H1 (cell line): Measurements from ENCODE around the gene COPZ1. TPM values are rescaled to one million over a fixed set of nuclear protein-coding genes. Genes with fewer than 3 reads are reported as not detected.

Experiments used
- CTCF ChIA-PET: fragments of 300-600 bp; sonication (Branson Sonifier 250); formaldehyde crosslinking; loops from one replicate; lab custom pipeline; 2021; ENCODE audit not compliant: partially characterized antibody; lab: Charles Lee
- POLR2A ChIA-PET: fragments of 300-600 bp; sonication (Branson Sonifier 250); formaldehyde crosslinking; loops from one replicate; lab custom pipeline; 2021; ENCODE audit warnings: inconsistent platforms; ENCODE audit not compliant: partially characterized antibody; lab: Charles Lee
- DNase-seq, 2 experiments: peaks; one replicate each; pipeline versions ENCODE4 v3.0.0 to v3.0.0-alpha.2; 2010 to 2022; ENCODE audit warnings: low spot score in 2 of 2, low read depth in 1 of 2, mixed read lengths in 1 of 2
- FAIRE-seq: peaks from 2 replicates; lab custom pipeline; 2011; peaks lifted over from hg19 to GRCh38; lab: Jason Lieb, UNC
- H2AFZ ChIP-seq: 2 replicates; pipeline ENCODE4 v1.8.1; 2012; ENCODE audit warnings: low read length, inconsistent platforms
- H2AK5ac ChIP-seq: 2 replicates; pipeline ENCODE4 v1.6.1; 2013; ENCODE audit warnings: low read depth, low read length
- H2BK120ac ChIP-seq: replicated peaks from 2 replicates; pipeline ENCODE3; 2013; ENCODE audit warnings: low read depth, low read length, inconsistent platforms
- H2BK12ac ChIP-seq: 2 replicates; pipeline ENCODE4 v1.6.1; 2013; ENCODE audit warnings: low read depth, low read length
- H2BK15ac ChIP-seq: 2 replicates; pipeline ENCODE4 v1.6.1; 2013; ENCODE audit warnings: low read length
- H2BK20ac ChIP-seq: 2 replicates; pipeline ENCODE4 v1.6.1; 2013; ENCODE audit warnings: low read length
- H2BK5ac ChIP-seq: 2 replicates; pipeline ENCODE4 v1.6.1; 2013; ENCODE audit warnings: low read depth, low read length
- H3K14ac ChIP-seq: 2 replicates; pipeline ENCODE4 v1.6.1; 2013; ENCODE audit warnings: inconsistent platforms; ENCODE audit not compliant: insufficient read length
- H3K18ac ChIP-seq: 2 replicates; pipeline ENCODE4 v1.6.1; 2013; ENCODE audit warnings: low read length; ENCODE audit errors: extremely low read depth
- H3K23ac ChIP-seq: 2 replicates; pipeline ENCODE4 v1.6.1; 2013; ENCODE audit warnings: inconsistent platforms; ENCODE audit not compliant: insufficient read length
- H3K23me2 ChIP-seq: 2 replicates; pipeline ENCODE4 v1.6.1; 2013; ENCODE audit warnings: low read depth, low read length
- H3K27ac ChIP-seq: 2 replicates; pipeline ENCODE4 v1.6.1; 2011; ENCODE audit warnings: low read depth, low read length, inconsistent platforms
- H3K27me3 ChIP-seq, 4 experiments: replicated peaks in 1 of 4; 1 replicate in 1 of 4; 2 replicates in 3 of 4; pipeline versions ENCODE4 v1.6.1 to v1.8.1; 2011 to 2013; ENCODE audit warnings: low read length in 3 of 4, mild to moderate bottlenecking in 3 of 4, inconsistent platforms in 2 of 4, mixed read lengths in 2 of 4, moderate library complexity in 1 of 4; ENCODE audit not compliant: control insufficient read depth in 3 of 4, insufficient read depth in 3 of 4; ENCODE audit errors: extremely low read depth in 1 of 4
- H3K36me3 ChIP-seq, 4 experiments: 2 replicates each; pipeline versions ENCODE4 v1.6.1 to v1.8.1; 2011 to 2013; ENCODE audit warnings: mild to moderate bottlenecking in 4 of 4, low read length in 3 of 4, moderate library complexity in 2 of 4, control low read depth in 1 of 4, inconsistent platforms in 1 of 4; ENCODE audit not compliant: insufficient read depth in 4 of 4, control insufficient read depth in 2 of 4
- H3K4ac ChIP-seq: replicated peaks from 2 replicates; pipeline ENCODE3; 2013; ENCODE audit warnings: low read length, low read depth, mixed read lengths, inconsistent platforms; ENCODE audit not compliant: insufficient read length
- H3K4me1 ChIP-seq, 4 experiments: replicated peaks in 1 of 4; 1 replicate in 1 of 4; 2 replicates in 3 of 4; pipeline versions ENCODE4 v1.6.1 to v1.8.1; 2011 to 2013; ENCODE audit warnings: low read length in 3 of 4, inconsistent platforms in 2 of 4, mixed read lengths in 1 of 4; ENCODE audit not compliant: insufficient read depth in 4 of 4, control insufficient read depth in 3 of 4
- H3K4me2 ChIP-seq, 2 experiments: 2 replicates each; pipeline versions ENCODE4 v1.6.1 to v1.8.1; 2011 to 2013; ENCODE audit warnings: low read depth in 2 of 2, low read length in 2 of 2, control low read depth in 1 of 2, inconsistent platforms in 1 of 2, mild to moderate bottlenecking in 1 of 2; ENCODE audit not compliant: insufficient read depth in 1 of 2
- H3K4me3 ChIP-seq, 4 experiments: fragments of 200-600, 300-600 bp in 1 of 4; sonication (generic), shearing (Covaris generic), sonication (Bioruptor Twin) in 1 of 4; 2 replicates each; pipeline versions ENCODE4 v1.5.1 to v1.8.1; 2011 to 2016; ENCODE audit warnings: low read length in 4 of 4, low read depth in 3 of 4, control low read depth in 2 of 4, inconsistent platforms in 2 of 4, mild to moderate bottlenecking in 2 of 4, mixed read lengths in 1 of 4, moderate library complexity in 1 of 4; ENCODE audit not compliant: insufficient read depth in 2 of 4; ENCODE audit errors: extremely low read depth in 1 of 4
- H3K56ac ChIP-seq: replicated peaks from 2 replicates; pipeline ENCODE3; 2013; ENCODE audit warnings: low read depth, mild to moderate bottlenecking, mixed read lengths, low read length, inconsistent platforms; ENCODE audit not compliant: insufficient read length
- H3K79me1 ChIP-seq: 2 replicates; pipeline ENCODE4 v1.6.1; 2013; ENCODE audit warnings: low read depth, low read length, control low read depth
- H3K79me2 ChIP-seq, 2 experiments: 2 replicates each; pipeline versions ENCODE4 v1.6.1 to v1.8.1; 2012 to 2013; ENCODE audit warnings: low read length in 2 of 2, mild to moderate bottlenecking in 2 of 2, inconsistent platforms in 1 of 2; ENCODE audit not compliant: insufficient read depth in 2 of 2, control insufficient read depth in 1 of 2
- H3K9ac ChIP-seq, 4 experiments: replicated peaks in 1 of 4; 1 replicate in 1 of 4; 2 replicates in 3 of 4; pipeline versions ENCODE4 v1.6.1 to v1.8.1; 2011 to 2013; ENCODE audit warnings: low read depth in 3 of 4, low read length in 3 of 4, control low read depth in 2 of 4, mild to moderate bottlenecking in 2 of 4, moderate library complexity in 2 of 4, inconsistent platforms in 1 of 4; ENCODE audit errors: extremely low read depth in 1 of 4
- H3K9me3 ChIP-seq, 2 experiments: 2 replicates each; pipeline versions ENCODE4 v1.6.1 to v1.8.1; 2012 to 2013; ENCODE audit warnings: mild to moderate bottlenecking in 2 of 2, moderate library complexity in 2 of 2, control low read depth in 1 of 2, inconsistent platforms in 1 of 2, low read depth in 1 of 2, low read length in 1 of 2, mixed read lengths in 1 of 2; ENCODE audit not compliant: insufficient read depth in 2 of 2
- H4K20me1 ChIP-seq, 2 experiments: replicated peaks in 1 of 2; 2 replicates each; pipeline versions ENCODE3 to v1.8.1; 2011 to 2013; ENCODE audit warnings: inconsistent platforms in 2 of 2, low read length in 2 of 2, mild to moderate bottlenecking in 1 of 2; ENCODE audit not compliant: insufficient read depth in 2 of 2, control insufficient read depth in 1 of 2
- H4K5ac ChIP-seq: 2 replicates; pipeline ENCODE4 v1.6.1; 2013; ENCODE audit warnings: low read length, low read depth, mixed read lengths, inconsistent platforms; ENCODE audit not compliant: insufficient read length
- H4K8ac ChIP-seq: 2 replicates; pipeline ENCODE4 v1.8.0; 2013; ENCODE audit warnings: mild to moderate bottlenecking, moderate library complexity, low read length, inconsistent platforms; ENCODE audit not compliant: insufficient read depth; ENCODE audit errors: extremely low read depth
- H4K91ac ChIP-seq: replicated peaks from 2 replicates; pipeline ENCODE3; 2013; ENCODE audit warnings: low read length, mixed read lengths, inconsistent platforms; ENCODE audit not compliant: insufficient read length
- BACH1 ChIP-seq: IDR thresholded peaks from 2 replicates; pipeline ENCODE4 v1.6.1; 2012; ENCODE audit warnings: low read length, improper control_type of control experiment
- CTBP2 ChIP-seq: IDR thresholded peaks from 2 replicates; pipeline ENCODE4 v1.7.0; 2011; ENCODE audit warnings: borderline replicate concordance, mild to moderate bottlenecking, moderate library complexity, mixed read lengths, low read length; ENCODE audit not compliant: insufficient read depth, insufficient read length
- EGR1 ChIP-seq: IDR thresholded peaks from 2 replicates; pipeline ENCODE4 v1.6.1; 2011; ENCODE audit warnings: low read depth, low read length, borderline replicate concordance
- JUND ChIP-seq: IDR thresholded peaks from 2 replicates; pipeline ENCODE4 v1.6.1; 2011; ENCODE audit warnings: mild to moderate bottlenecking, improper control_type of control experiment, low read length
- NRF1 ChIP-seq: IDR thresholded peaks from 2 replicates; pipeline ENCODE4 v1.6.1; 2011; ENCODE audit warnings: mild to moderate bottlenecking, low read depth, low read length, improper control_type of control experiment
- RAD21 ChIP-seq, 2 experiments: IDR thresholded peaks in 1 of 2; conservative IDR thresholded peaks in 1 of 2; 2 replicates each; pipeline ENCODE4 v1.6.1; 2011; ENCODE audit warnings: low read depth in 2 of 2, low read length in 2 of 2, improper control_type of control experiment in 1 of 2, inconsistent platforms in 1 of 2, mild to moderate bottlenecking in 1 of 2, moderate library complexity in 1 of 2
- RBBP5 ChIP-seq: IDR thresholded peaks from 2 replicates; pipeline ENCODE4 v1.7.1; 2012; ENCODE audit warnings: low read depth, mild to moderate bottlenecking, inconsistent platforms, low read length, moderate library complexity, borderline replicate concordance
- RFX5 ChIP-seq: IDR thresholded peaks from 2 replicates; pipeline ENCODE4 v1.6.1; 2011; ENCODE audit warnings: low read depth, low read length, improper control_type of control experiment, borderline replicate concordance
- TEAD4 ChIP-seq: IDR thresholded peaks from 2 replicates; pipeline ENCODE4 v1.6.1; 2012; ENCODE audit warnings: low read depth, low read length, inconsistent platforms, mixed read lengths
- WGBS, 2 experiments: shearing (Covaris generic) in 1 of 2; methylation state at CpG; one replicate each; pipeline versions ENCODE4 v1.1.6 to v1.1.7; 2013 to 2015; ENCODE audit warnings: low lambda C conversion rate in 2 of 2, mixed read lengths in 2 of 2, inconsistent platforms in 1 of 2, low coverage in 1 of 2, missing lambda C conversion rate in 1 of 2; ENCODE audit not compliant: insufficient replicate concordance in 2 of 2, insufficient coverage in 1 of 2, insufficient read length in 1 of 2; ENCODE audit errors: extremely low coverage in 1 of 2, missing lambda C conversion rate in 1 of 2; 5-methylcytosine and 5-hydroxymethylcytosine counted together
- polyA plus RNA-seq, 7 experiments: library from polyadenylated mRNA; depleted of rRNA in 3 of 7; stranded (reverse) in 5 of 7; unstranded in 2 of 7; fragments of >200 nt in 5 of 7; fragments of 200-250 nt in 2 of 7; gene quantifications; 1 replicate in 5 of 7; 2 replicates in 1 of 7; 4 replicates in 1 of 7; pipeline versions ENCODE4 v1.2.1 to v1.2.3, GENCODE V29; 2011 to 2013; ENCODE audit warnings: missing spikeins in 2 of 7, mixed read lengths in 2 of 7
- total RNA-seq: library from RNA; stranded (reverse); fragmentation: NEBNext Ultra II Directional; extraction: Animal tissue kit (Norgen Biotek cat#: 25700); gene quantifications from 2 replicates; pipeline ENCODE4 v1.2.1, GENCODE V29; 2021
- TF ChIP-seq, protein P1 (sequence below): IDR thresholded peaks from 2 replicates; pipeline ENCODE4 v1.6.1; 2012; ENCODE audit warnings: inconsistent platforms

Gene COPZ1
- total and polyA plus RNA-seq, 2 of the 8 experiments (the other 6 are each of a cell fraction or from before 2014, with no cell fraction given), result 103 to 133 TPM

DNA sequence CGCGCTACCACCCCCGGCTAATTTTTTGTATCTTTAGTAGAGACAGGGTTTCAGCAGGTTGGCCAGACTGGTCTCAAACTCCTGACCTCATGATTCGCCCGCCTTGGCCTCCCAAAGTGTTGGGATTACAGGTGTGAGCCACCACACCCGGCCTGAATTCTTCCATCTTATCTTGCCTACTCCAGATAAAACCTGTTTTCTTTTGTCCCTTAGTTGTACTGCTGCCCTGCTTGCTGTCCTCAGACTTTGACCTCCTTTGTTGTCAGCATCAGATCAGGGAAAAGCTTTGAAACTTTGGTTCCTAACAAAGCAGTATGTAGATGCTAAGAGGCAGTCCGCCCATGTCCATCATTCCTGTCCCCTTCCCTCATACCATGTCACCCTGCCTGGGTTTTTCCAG, 15.9 kb downstream of the COPZ1 start:
- Histone ChIP-seq H4K8ac (no peak overlapping the region), H3K14ac (no peak overlapping the region), H3K79me1 (0 out of 2 replicates have a peak, but pooled peaks cover 3% of the 10 kb centered on the region), H3K18ac (no peak overlapping the region), H3K27ac (no peak overlapping the region), H3K23ac (no peak overlapping the region), H2BK120ac (no peak overlapping the region), H3K4me3 (no peak overlapping the region), H2AFZ (no peak overlapping the region), H4K20me1 (peaks cover 2 to 5% of the 10 kb centered on the region in 2 experiments), H4K91ac (no peak overlapping the region), H3K56ac (no peak overlapping the region), H3K36me3 (peaks cover 7 to 32% (median 17%) of the 10 kb centered on the region in 4 experiments; a peak in 7 of 8 replicates), H2BK12ac (no peak overlapping the region), H3K4me2 (no peak overlapping the region), H2BK5ac (no peak overlapping the region), H3K79me2 (no peaks in the 10 kb centered on the region), H3K9ac (no peak overlapping the region), H3K4me1 (no peaks in the 10 kb centered on the region), H2BK15ac (no peak overlapping the region), H3K23me2 (no peaks in the 10 kb centered on the region; the same call in 1 of the 2 replicates), H3K9me3 (no peaks in the 10 kb centered on the region), H3K27me3 (no peaks in the 10 kb centered on the region), H2AK5ac (no peak overlapping the region), H4K5ac (no peak overlapping the region), H2BK20ac (no peak overlapping the region), H3K4ac (no peak overlapping the region)
- CTCF ChIA-PET, result interaction anchor here (0.8 to 7.5 kb wide), 15 partner anchors 6 to 121 kb away, joined by 3 to 67 read pairs (median 5); partner anchors contain the start of gene COPZ1
- 87% methylated on average over 7 of the region's 7 CpGs; no CpG with 5 or more reads in 1 of the 2 experiments for WGBS, 2 experiments
- POLR2A ChIA-PET, result interaction anchor here (1.1 to 3.6 kb wide), 3 partner anchors 10 to 54 kb away, joined by 3 to 26 read pairs (median 11); no protein-coding TSS in a partner anchor
- FAIRE-seq (no peak), DNase-seq (no peak)
- TF ChIP-seq RBBP5, result no peak
- TF ChIP-seq RFX5, result no peak
- TF ChIP-seq NRF1, result no peak
- no peak for TF ChIP-seq BACH1
- TF ChIP-seq EGR1, result no peak
- no peak for TF ChIP-seq JUND
- TF ChIP-seq CTBP2, result no peak
- TF ChIP-seq, protein P1, sequence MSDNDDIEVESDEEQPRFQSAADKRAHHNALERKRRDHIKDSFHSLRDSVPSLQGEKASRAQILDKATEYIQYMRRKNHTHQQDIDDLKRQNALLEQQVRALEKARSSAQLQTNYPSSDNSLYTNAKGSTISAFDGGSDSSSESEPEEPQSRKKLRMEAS, result no peak
- TF ChIP-seq RAD21 (IDR thresholded peaks at IDR 0.05 in 1 of 2, conservative IDR thresholded peaks at IDR 0.05 in 1 of 2; ENCODE audit: low read depth in 2 of 2, low read length in 2 of 2), result no peak
- TF ChIP-seq TEAD4, result no peak
